ENCODE measurements around the gene PRKG1. TPM values are rescaled to one million over a fixed set of nuclear protein-coding genes. Genes with fewer than 3 reads are reported as not detected.
A peak's percentile ranks its signal among the peaks of the same experiment; 100 is the strongest.

The PRKG1 gene
- polyA plus RNA-seq, 1 donor, result 12.0 TPM

GRCh38 chr10:52322323-52322722 is 1248.0 kb downstream of the PRKG1 start:
- H3K36me3 ChIP-seq (ENCODE audit: control insufficient read depth, insufficient read depth, low read length), result no peaks in the 10 kb centered on the region
- no peak for DNase-seq
- no CpG with 5 or more reads among the region's 1 CpG for WGBS (ENCODE audit: insufficient coverage, low lambda C conversion rate)
- no peaks in the 10 kb centered on the region for H3K4me1 ChIP-seq (ENCODE audit: control insufficient read depth, insufficient read depth, low read length)
- no peaks in the 10 kb centered on the region for H3K9me3 ChIP-seq (ENCODE audit: control insufficient read depth, low read depth, low read length)
- H3K4me3 ChIP-seq (ENCODE audit: low read length), result no peak overlapping the region
- H3K27me3 ChIP-seq (ENCODE audit: control insufficient read depth, insufficient read depth, low read length), result no peaks in the 10 kb centered on the region
- H3K27ac ChIP-seq (ENCODE audit: low read length), result no peak overlapping the region

- no peak overlapping the region for H3K27ac ChIP-seq (ENCODE audit: low read length)
- no peaks in the 10 kb centered on the region for H3K36me3 ChIP-seq (ENCODE audit: control insufficient read depth, insufficient read depth, low read length)
- no peak for DNase-seq
- no peaks in the 10 kb centered on the region for H3K27me3 ChIP-seq (ENCODE audit: control insufficient read depth, insufficient read depth, low read length)
- H3K4me3 ChIP-seq (ENCODE audit: low read length), result no peak overlapping the region
- no peaks in the 10 kb centered on the region for H3K4me1 ChIP-seq (ENCODE audit: control insufficient read depth, insufficient read depth, low read length)
- H3K9me3 ChIP-seq (ENCODE audit: control insufficient read depth, low read depth, low read length), result no peaks in the 10 kb centered on the region
- no CpG with 5 or more reads among the region's 1 CpG for WGBS (ENCODE audit: insufficient coverage, low lambda C conversion rate)
Observed at GRCh38 chr10:52322936-52323335, 1248.6 kb downstream of the PRKG1 start.

- H3K4me1 ChIP-seq (ENCODE audit: control insufficient read depth, insufficient read depth, low read length), result no peaks in the 10 kb centered on the region
- no peak for DNase-seq
- no peaks in the 10 kb centered on the region for H3K36me3 ChIP-seq (ENCODE audit: control insufficient read depth, insufficient read depth, low read length)
- H3K4me3 ChIP-seq (ENCODE audit: low read length), result no peak overlapping the region
- no peaks in the 10 kb centered on the region for H3K9me3 ChIP-seq (ENCODE audit: control insufficient read depth, low read depth, low read length)
- H3K27me3 ChIP-seq (ENCODE audit: control insufficient read depth, insufficient read depth, low read length), result no peaks in the 10 kb centered on the region
- WGBS (ENCODE audit: insufficient coverage, low lambda C conversion rate), result no CpG with 5 or more reads among the region's 2 CpGs
- H3K27ac ChIP-seq (ENCODE audit: low read length), result no peak overlapping the region
Observed at GRCh38 chr10:52326382-52326781, 1252.1 kb downstream of the PRKG1 start.

- H3K4me1 ChIP-seq (ENCODE audit: control insufficient read depth, insufficient read depth, low read length), result peaks cover 3% of the 10 kb centered on the region
- H3K27ac ChIP-seq (ENCODE audit: low read length), result no peak overlapping the region
- WGBS (ENCODE audit: insufficient coverage, low lambda C conversion rate), result 46% methylated on average over 3 of the region's 3 CpGs
- H3K36me3 ChIP-seq (ENCODE audit: control insufficient read depth, insufficient read depth, low read length), result no peaks in the 10 kb centered on the region
- DNase-seq, result peak in 1 of 2 donors; percentile 52
- H3K4me3 ChIP-seq (ENCODE audit: low read length), result no peak overlapping the region
- H3K9me3 ChIP-seq (ENCODE audit: control insufficient read depth, low read depth, low read length), result no peaks in the 10 kb centered on the region
- H3K27me3 ChIP-seq (ENCODE audit: control insufficient read depth, insufficient read depth, low read length), result no peaks in the 10 kb centered on the region
Observed at GRCh38 chr10:52331638-52332364, 1257.5 kb downstream of the PRKG1 start.

- H3K9me3 ChIP-seq (ENCODE audit: control insufficient read depth, low read depth, low read length), result no peaks in the 10 kb centered on the region
- no peaks in the 10 kb centered on the region for H3K27me3 ChIP-seq (ENCODE audit: control insufficient read depth, insufficient read depth, low read length)
- no peak overlapping the region for H3K4me3 ChIP-seq (ENCODE audit: low read length)
- H3K4me1 ChIP-seq (ENCODE audit: control insufficient read depth, insufficient read depth, low read length), result peaks cover 3% of the 10 kb centered on the region
- H3K27ac ChIP-seq (ENCODE audit: low read length), result no peak overlapping the region
- 40% methylated on average over 1 of the region's 5 CpGs for WGBS (ENCODE audit: insufficient coverage, low lambda C conversion rate)
- DNase-seq, result no peak
- H3K36me3 ChIP-seq (ENCODE audit: control insufficient read depth, insufficient read depth, low read length), result no peaks in the 10 kb centered on the region
Observed at GRCh38 chr10:52332815-52333214, 1258.5 kb downstream of the PRKG1 start.

GRCh38 chr10:52334595-52334994 is 1260.3 kb downstream of the PRKG1 start:
- H3K4me1 ChIP-seq (ENCODE audit: control insufficient read depth, insufficient read depth, low read length), result peaks cover 3% of the 10 kb centered on the region
- no CpG with 5 or more reads among the region's 1 CpG for WGBS (ENCODE audit: insufficient coverage, low lambda C conversion rate)
- no peak for DNase-seq

GRCh38 chr10:52335665-52336064 is 1261.4 kb downstream of the PRKG1 start:
- DNase-seq, result no peak
- no peak overlapping the region for H3K4me3 ChIP-seq (ENCODE audit: low read length)
- H3K36me3 ChIP-seq (ENCODE audit: control insufficient read depth, insufficient read depth, low read length), result no peaks in the 10 kb centered on the region
- no peaks in the 10 kb centered on the region for H3K9me3 ChIP-seq (ENCODE audit: control insufficient read depth, low read depth, low read length)
- H3K27me3 ChIP-seq (ENCODE audit: control insufficient read depth, insufficient read depth, low read length), result no peaks in the 10 kb centered on the region
- peaks cover 3% of the 10 kb centered on the region for H3K4me1 ChIP-seq (ENCODE audit: control insufficient read depth, insufficient read depth, low read length)
- H3K27ac ChIP-seq (ENCODE audit: low read length), result no peak overlapping the region
- WGBS (ENCODE audit: insufficient coverage, low lambda C conversion rate), result no CpG with 5 or more reads among the region's 1 CpG

More at GRCh38 chr10:52334595-52334994, 1260.3 kb downstream of the PRKG1 start:
- H3K36me3 ChIP-seq (ENCODE audit: control insufficient read depth, insufficient read depth, low read length), result no peaks in the 10 kb centered on the region
- no peaks in the 10 kb centered on the region for H3K9me3 ChIP-seq (ENCODE audit: control insufficient read depth, low read depth, low read length)
- H3K27me3 ChIP-seq (ENCODE audit: control insufficient read depth, insufficient read depth, low read length), result no peaks in the 10 kb centered on the region
- no peak overlapping the region for H3K4me3 ChIP-seq (ENCODE audit: low read length)
- no peak overlapping the region for H3K27ac ChIP-seq (ENCODE audit: low read length)

GRCh38 chr10:52337225-52337624 is 1262.9 kb downstream of the PRKG1 start:
- DNase-seq, result no peak
- H3K4me1 ChIP-seq (ENCODE audit: control insufficient read depth, insufficient read depth, low read length), result peaks cover under 1% of the 10 kb centered on the region
- H3K4me3 ChIP-seq (ENCODE audit: low read length), result no peak overlapping the region
- no peak overlapping the region for H3K27ac ChIP-seq (ENCODE audit: low read length)
- H3K9me3 ChIP-seq (ENCODE audit: control insufficient read depth, low read depth, low read length), result no peaks in the 10 kb centered on the region
- WGBS (ENCODE audit: insufficient coverage, low lambda C conversion rate), result no CpG with 5 or more reads among the region's 1 CpG
- H3K36me3 ChIP-seq (ENCODE audit: control insufficient read depth, insufficient read depth, low read length), result no peaks in the 10 kb centered on the region
- H3K27me3 ChIP-seq (ENCODE audit: control insufficient read depth, insufficient read depth, low read length), result no peaks in the 10 kb centered on the region

GRCh38 chr10:52343439-52343838 is 1269.2 kb downstream of the PRKG1 start:
- Histone ChIP-seq H3K4me3 (ENCODE audit: low read length) (no peak overlapping the region), H3K9me3 (ENCODE audit: control insufficient read depth, low read depth, low read length) (peaks cover 15% of the 10 kb centered on the region), H3K36me3 (ENCODE audit: control insufficient read depth, insufficient read depth, low read length) (no peaks in the 10 kb centered on the region), H3K27me3 (ENCODE audit: control insufficient read depth, insufficient read depth, low read length) (no peaks in the 10 kb centered on the region), H3K27ac (ENCODE audit: low read length) (no peak overlapping the region), H3K4me1 (ENCODE audit: control insufficient read depth, insufficient read depth, low read length) (no peaks in the 10 kb centered on the region)
- no peak for DNase-seq
- WGBS (ENCODE audit: insufficient coverage, low lambda C conversion rate), result 80% methylated on average over 2 of the region's 4 CpGs

- Histone ChIP-seq H3K27ac (ENCODE audit: low read length) (no peak overlapping the region), H3K9me3 (ENCODE audit: control insufficient read depth, low read depth, low read length) (peaks cover 15% of the 10 kb centered on the region), H3K36me3 (ENCODE audit: control insufficient read depth, insufficient read depth, low read length) (no peaks in the 10 kb centered on the region), H3K4me1 (ENCODE audit: control insufficient read depth, insufficient read depth, low read length) (no peaks in the 10 kb centered on the region), H3K27me3 (ENCODE audit: control insufficient read depth, insufficient read depth, low read length) (no peaks in the 10 kb centered on the region), H3K4me3 (ENCODE audit: low read length) (no peak overlapping the region)
- WGBS (ENCODE audit: insufficient coverage, low lambda C conversion rate), result no CpG with 5 or more reads among the region's 27 CpGs
- no peak for DNase-seq
Observed at GRCh38 chr10:52346394-52347326, 1272.4 kb downstream of the PRKG1 start.

All from large intestine (tissue), 3 donors.